Fibroblast of pulmonary artery (primary cell): ENCODE results near the gene ESF1.

ENCODE experiments used
- DNase-seq: peaks from one replicate; pipeline ENCODE4 v3.0.0-alpha.2; 2010; ENCODE audit warnings: low read depth
- H3K4me3 ChIP-seq: replicated peaks from 2 replicates; pipeline ENCODE4 v1.5.1; 2011; ENCODE audit warnings: low read depth, mild to moderate bottlenecking, control low read depth, low read length, moderate library complexity
- CTCF ChIP-seq: IDR thresholded peaks from 2 replicates; pipeline ENCODE4 v1.5.1; 2011; ENCODE audit warnings: mild to moderate bottlenecking, control low read depth, low read length, inconsistent platforms; ENCODE audit errors: missing control alignments

The ESF1 gene

GRCh38 chr20:13758884-13759283 is 25.8 kb downstream of the ESF1 start:
- no peak for DNase-seq
- no peak for TF ChIP-seq CTCF
- no peak overlapping the region for H3K4me3 ChIP-seq

- TF ChIP-seq CTCF: no peak
- DNase-seq: no peak
Observed at GRCh38 chr20:13756551-13756950, 28.2 kb downstream of the ESF1 start.

GRCh38 chr20:13755809-13756208 is 28.9 kb downstream of the ESF1 start:
- TF ChIP-seq CTCF: peak; percentile 13
- DNase-seq: peak; percentile 22
- no peak overlapping the region for H3K4me3 ChIP-seq

More at GRCh38 chr20:13756551-13756950, 28.2 kb downstream of the ESF1 start:
- H3K4me3 ChIP-seq: no peak overlapping the region

GRCh38 chr20:13753436-13754036 is 31.2 kb downstream of the ESF1 start:
- no peak for DNase-seq
- no peak for TF ChIP-seq CTCF
- H3K4me3 ChIP-seq: no peak overlapping the region

- no peak for DNase-seq
- no peak for TF ChIP-seq CTCF
- H3K4me3 ChIP-seq: no peak overlapping the region
Observed at GRCh38 chr20:13749811-13750210, 34.9 kb downstream of the ESF1 start.

- no peak overlapping the region for H3K4me3 ChIP-seq
- no peak for TF ChIP-seq CTCF
- no peak for DNase-seq
Observed at GRCh38 chr20:13745784-13746183, 38.9 kb downstream of the ESF1 start.

GRCh38 chr20:13744352-13744751 is 40.4 kb downstream of the ESF1 start:
- TF ChIP-seq CTCF: no peak
- H3K4me3 ChIP-seq: no peak overlapping the region
- DNase-seq: peak; percentile 7
